Stimulated activated CD4-positive, alpha-beta T cell treated with anti-CD3 and anti-CD28 coated beads, TNF-alpha, amount 100 ng/mL, for 24 hours (primary cell): Measurements from ENCODE around the gene SCNM1.

Source experiments
- DNase-seq, 3 experiments: peaks; one replicate each; pipeline ENCODE4 v3.0.0-alpha.2; 2020; ENCODE audit warnings: low read depth in 3 of 3

The SCNM1 gene, protein sequence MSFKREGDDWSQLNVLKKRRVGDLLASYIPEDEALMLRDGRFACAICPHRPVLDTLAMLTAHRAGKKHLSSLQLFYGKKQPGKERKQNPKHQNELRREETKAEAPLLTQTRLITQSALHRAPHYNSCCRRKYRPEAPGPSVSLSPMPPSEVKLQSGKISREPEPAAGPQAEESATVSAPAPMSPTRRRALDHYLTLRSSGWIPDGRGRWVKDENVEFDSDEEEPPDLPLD

GRCh38 chr1:151165738-151166504 is at the start of gene SCNM1, which contains the start of gene LYSMD1:
SCNM1 (plus strand) TSS chr1:151166144; CDS start chr1:151166153, 9 bp downstream.
LYSMD1 (minus strand) TSS chr1:151165902; CDS start chr1:151165258, 644 bp downstream.
- peak; percentile 94 to 96 (median 95) for DNase-seq

GRCh38 chr1:151124763-151125403 is 41.1 kb upstream of the SCNM1 start:
- DNase-seq = no peak

GRCh38 chr1:151128800-151129199 is 37.1 kb upstream of the SCNM1 start:
- DNase-seq = no peak

DNA sequence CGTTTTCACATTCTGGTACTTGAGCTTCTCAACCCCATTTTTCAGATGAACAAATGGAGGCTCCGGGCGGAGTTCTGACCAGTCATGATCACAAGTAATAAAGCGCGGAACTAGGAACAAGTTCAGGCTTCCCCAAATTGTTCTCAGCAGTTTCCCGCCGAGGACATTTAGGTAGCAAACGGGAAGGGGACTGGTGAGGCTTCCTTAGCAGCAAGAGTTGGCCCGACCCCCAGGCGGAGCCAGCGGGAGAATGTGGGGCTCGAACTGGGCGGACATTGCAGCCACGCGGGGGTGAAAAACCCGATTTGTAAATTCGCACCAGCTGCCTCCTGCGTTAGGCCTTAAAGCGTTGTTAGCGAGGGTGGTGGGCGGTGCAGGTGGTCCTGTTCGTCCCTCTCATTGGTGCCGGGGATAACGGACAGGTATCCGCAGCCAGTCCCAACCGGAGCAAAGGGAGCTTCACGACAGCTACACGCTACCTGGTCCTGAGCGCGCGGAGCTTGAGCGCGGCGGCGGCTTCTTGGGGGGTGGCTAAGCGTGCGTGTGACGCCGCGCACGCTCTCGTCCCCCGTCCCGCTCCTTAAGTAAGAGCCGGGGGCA is 34.9 kb upstream of the SCNM1 start:
- peak; percentile 69 to 82 (median 77) for DNase-seq

DNA sequence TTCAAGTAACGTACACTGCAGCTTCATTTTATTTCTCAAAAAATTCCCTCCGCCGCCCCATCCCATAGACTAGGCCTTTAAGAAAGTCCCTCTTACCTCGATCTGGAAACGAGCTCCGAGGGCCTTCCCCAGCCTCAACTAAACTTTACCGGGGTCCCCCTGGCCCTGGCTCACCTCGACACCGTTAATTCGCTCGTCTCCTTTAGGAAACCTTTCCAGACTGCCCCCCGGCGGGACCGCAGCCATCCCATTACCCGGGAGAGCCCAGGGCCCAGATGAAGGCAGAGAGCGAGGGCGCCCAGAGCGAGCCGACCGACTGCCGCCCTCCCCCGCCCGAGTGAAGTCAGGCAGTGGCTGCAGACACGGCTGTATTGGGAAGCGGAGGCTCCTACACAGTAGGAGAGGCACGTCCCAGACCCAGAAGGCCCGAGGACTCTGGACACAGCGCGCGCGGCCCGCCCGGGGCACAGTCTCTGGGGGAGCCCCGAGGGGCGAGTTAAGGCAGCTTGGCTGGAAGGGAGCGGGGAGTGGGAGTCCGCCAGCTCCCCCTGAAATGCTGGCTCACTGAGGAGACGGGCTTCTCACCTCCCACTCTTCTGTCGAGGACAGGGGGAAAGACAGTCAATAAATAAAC is 34.1 kb upstream of the SCNM1 start:
- DNase-seq = no peak

GRCh38 chr1:151132335-151133017 is 33.5 kb upstream of the SCNM1 start:
- no peak for DNase-seq

DNA sequence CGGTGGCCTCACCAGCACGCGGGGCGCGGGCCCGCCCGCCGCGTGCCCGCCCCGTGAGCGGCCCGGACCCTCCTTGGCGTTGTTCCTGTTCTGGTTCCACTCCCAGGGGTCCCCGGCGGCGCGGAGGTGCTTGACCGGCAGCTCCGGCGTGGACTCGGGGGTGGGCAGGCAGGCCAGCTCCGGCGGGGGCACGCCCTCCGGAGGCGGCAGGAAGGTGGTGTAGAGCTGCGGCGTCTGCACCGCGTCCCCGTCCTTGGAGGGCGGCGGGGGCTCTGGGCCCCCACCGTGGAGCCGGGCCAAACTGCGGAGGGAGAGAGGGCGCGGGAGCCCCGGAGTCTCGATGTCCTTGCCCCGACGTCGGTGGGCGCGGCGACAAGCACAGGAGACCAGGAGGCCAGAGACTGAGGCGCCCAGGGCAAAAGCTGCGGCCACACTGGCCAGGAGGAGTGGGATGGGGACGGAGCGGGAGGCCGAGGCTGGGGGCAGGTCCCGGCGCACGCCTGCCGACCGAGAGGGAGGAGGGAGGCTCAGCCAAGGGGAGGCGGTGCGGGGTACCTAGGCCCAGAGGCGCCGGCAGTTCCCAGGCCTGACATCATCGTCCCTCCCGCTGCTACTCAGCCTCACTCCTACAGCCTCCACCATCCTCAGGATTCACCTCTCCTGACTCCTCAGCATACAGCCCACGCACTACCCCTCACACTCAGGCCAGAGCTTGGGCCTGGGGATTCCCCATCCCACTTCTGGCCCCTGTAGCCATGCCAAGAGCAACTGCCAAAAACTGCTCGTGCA is 32.7 kb upstream of the SCNM1 start:
- DNase-seq = no peak

DNA sequence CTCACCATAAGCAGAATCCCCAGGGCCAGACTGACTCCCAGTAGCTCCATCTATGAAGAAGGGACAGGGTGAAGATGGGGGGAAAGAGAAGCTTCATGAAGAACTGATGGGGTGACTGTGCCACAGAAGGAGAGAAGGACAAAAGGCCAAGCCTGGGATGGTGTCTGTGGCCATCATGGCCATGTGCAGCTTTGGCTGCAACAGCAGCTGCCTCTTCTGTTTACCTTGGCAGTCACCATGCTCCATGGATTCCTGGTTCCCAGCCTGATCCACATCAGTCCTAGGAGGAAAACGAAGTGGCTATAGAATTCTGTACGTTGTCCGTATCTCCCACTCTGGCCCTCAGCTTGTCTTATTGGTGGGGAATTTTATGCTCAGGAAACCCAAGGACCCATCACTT is 31.5 kb upstream of the SCNM1 start:
- DNase-seq = no peak

GRCh38 chr1:151134991-151135390 is 31.0 kb upstream of the SCNM1 start:
- DNase-seq = no peak

- DNase-seq = no peak
These were observed 30.2 kb upstream of the SCNM1 start for GRCh38 chr1:151135433-151136385.

GRCh38 chr1:151137789-151138188 is 28.2 kb upstream of the SCNM1 start:
- no peak for DNase-seq

- no peak for DNase-seq
These were observed 23.4 kb upstream of the SCNM1 start for GRCh38 chr1:151142411-151143056.

- DNase-seq = no peak
These were observed 22.9 kb upstream of the SCNM1 start for GRCh38 chr1:151143057-151143435.

- no peak for DNase-seq
These were observed 22.0 kb upstream of the SCNM1 start for GRCh38 chr1:151143986-151144385.

GRCh38 chr1:151144474-151145303 is 21.3 kb upstream of the SCNM1 start:
- DNase-seq = no peak

DNA sequence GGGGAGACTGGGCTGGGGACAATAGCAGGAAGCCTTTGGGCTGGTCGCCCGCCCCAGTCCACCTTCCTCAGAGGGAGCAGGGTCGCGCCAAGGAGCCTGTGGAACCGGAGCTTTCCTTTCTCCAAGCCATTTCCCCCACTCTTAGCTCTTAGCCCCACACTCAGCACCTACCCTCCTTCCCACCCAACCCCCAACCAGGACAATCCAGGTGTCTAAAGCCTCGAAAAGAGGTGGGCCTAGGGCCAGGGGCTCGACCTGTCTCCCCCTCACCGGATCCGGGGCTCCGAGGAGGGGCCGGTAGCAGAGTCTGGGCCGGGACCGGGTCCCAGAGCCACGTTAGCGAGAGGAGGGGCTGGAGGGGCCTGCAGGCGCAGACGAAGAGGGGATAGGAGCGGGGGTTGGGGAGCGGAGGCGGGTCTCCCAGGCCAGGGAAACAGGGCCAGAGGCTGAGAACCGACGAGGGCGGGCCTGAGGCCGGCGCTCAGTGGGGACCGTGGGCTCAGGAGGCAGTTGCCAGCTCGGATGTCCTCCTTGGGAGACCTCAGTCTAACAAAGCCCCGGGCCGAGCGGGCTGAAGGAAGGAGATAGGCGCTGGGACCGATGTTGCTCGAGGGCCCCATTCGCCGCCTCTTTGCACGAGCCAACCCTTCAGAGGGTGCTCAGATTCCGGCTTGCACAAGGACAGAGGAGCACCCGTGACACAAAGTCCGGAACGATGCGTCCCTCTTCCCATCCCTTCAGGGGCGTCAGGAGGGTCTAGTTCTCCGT is 20.5 kb upstream of the SCNM1 start:
- no peak for DNase-seq

GRCh38 chr1:151146072-151146411 is 19.9 kb upstream of the SCNM1 start:
- DNase-seq = no peak
